OCI-LY1 (cell line): Measurements from ENCODE around the gene COL6A3.
"Not testable (repeated sequence)": the region's sequence is repeated elsewhere in the genome, so short reads cannot be mapped to it uniquely, and the experiment has no call there.

Experiments
- H2AFZ ChIP-seq: fragments of 200-600 bp; sonication (generic), shearing (Covaris generic); 2 replicates; pipeline ENCODE4 v1.6.0; 2014; ENCODE audit warnings: antibody characterized with exemption, mild to moderate bottlenecking, low read length
- H3F3A ChIP-seq: fragments of 200-600 bp; sonication (generic), shearing (Covaris generic); 2 replicates; pipeline ENCODE4 v1.6.0; 2014; ENCODE audit warnings: mild to moderate bottlenecking, antibody characterized with exemption, low read length, moderate library complexity; ENCODE audit not compliant: insufficient read depth
- H3K27ac ChIP-seq: fragments of 200-600 bp; sonication (generic); 2 replicates; pipeline ENCODE4 v1.5.1; 2014; ENCODE audit warnings: low read length, mixed run types, mild to moderate bottlenecking, low read depth; ENCODE audit not compliant: poor library complexity, severe bottlenecking
- H3K27me3 ChIP-seq: fragments of 200-600 bp; sonication (generic); 2 replicates; pipeline ENCODE4 v1.6.0; 2014; ENCODE audit warnings: antibody characterized with exemption, mild to moderate bottlenecking, low read length, moderate library complexity; ENCODE audit not compliant: insufficient read depth
- H3K36me3 ChIP-seq: fragments of 200-600 bp; sonication (generic); 2 replicates; pipeline ENCODE4 v1.6.1; 2014; ENCODE audit warnings: mild to moderate bottlenecking, antibody characterized with exemption, low read length, moderate library complexity, mixed read lengths; ENCODE audit not compliant: insufficient read depth
- H3K4me1 ChIP-seq: fragments of 200-600 bp; sonication (generic); 2 replicates; pipeline ENCODE4 v1.5.1; 2014; ENCODE audit warnings: mild to moderate bottlenecking, low read length, moderate library complexity; ENCODE audit not compliant: insufficient read depth, severe bottlenecking
- H3K4me2 ChIP-seq: fragments of 200-600 bp; sonication (generic), shearing (Covaris generic); 2 replicates; pipeline ENCODE4 v1.6.1; 2014; ENCODE audit warnings: low read length
- H3K4me3 ChIP-seq: fragments of 200-600 bp; sonication (generic); 2 replicates; pipeline ENCODE4 v1.5.1; 2014; ENCODE audit warnings: low read length, low read depth, mild to moderate bottlenecking, mixed read lengths; ENCODE audit not compliant: poor library complexity, severe bottlenecking
- H3K79me2 ChIP-seq: fragments of 200-600 bp; shearing (Covaris generic); 2 replicates; pipeline ENCODE4 v1.6.1; 2016; ENCODE audit warnings: mixed run types, low read length, mixed read lengths; ENCODE audit not compliant: insufficient read depth
- H3K9ac ChIP-seq: fragments of 200-600 bp; sonication (generic), shearing (Covaris generic); 2 replicates; pipeline ENCODE4 v1.6.1; 2014; ENCODE audit warnings: mild to moderate bottlenecking, low read length, mixed read lengths
- H3K9me2 ChIP-seq: fragments of 200-600 bp; sonication (generic), shearing (Covaris generic); 2 replicates; pipeline ENCODE4 v1.6.1; 2014; ENCODE audit warnings: low read depth, mild to moderate bottlenecking, low read length, mixed read lengths
- H3K9me3 ChIP-seq: fragments of 200-600 bp; shearing (Covaris generic); 2 replicates; pipeline ENCODE4 v1.6.1; 2014; ENCODE audit warnings: low read length, mixed read lengths
- H4K20me1 ChIP-seq: fragments of 200-600 bp; sonication (generic), shearing (Covaris generic); 2 replicates; pipeline ENCODE4 v1.6.0; 2016; ENCODE audit warnings: mild to moderate bottlenecking, low read length; ENCODE audit not compliant: insufficient read depth
- CTCF ChIP-seq: fragments of 200-600 bp; sonication (generic), shearing (Covaris generic); IDR thresholded peaks from 2 replicates; pipeline ENCODE4 v1.5.1; 2017; ENCODE audit warnings: mild to moderate bottlenecking, antibody characterized with exemption, low read length, moderate library complexity, mixed read lengths
- EZH2 ChIP-seq: fragments of 200-600 bp; sonication (generic), shearing (Covaris generic); IDR thresholded peaks from 2 replicates; pipeline ENCODE4 v1.8.0; 2017; ENCODE audit warnings: borderline replicate concordance, mixed run types, mild to moderate bottlenecking, antibody characterized with exemption, low read length, moderate library complexity, mixed read lengths

Gene COL6A3

GRCh38 chr2:237412646-237412987 lies 1.3 kb downstream of the COL6A3 start:
- H3F3A ChIP-seq = no peaks in the 10 kb centered on the region
- TF ChIP-seq CTCF (no peak), EZH2 (no peak)
- H3K9me3 ChIP-seq = no peaks in the 10 kb centered on the region
- H3K79me2 ChIP-seq = no peaks in the 10 kb centered on the region
- H3K4me3 ChIP-seq = no peak overlapping the region
- H3K4me2 ChIP-seq = no peak overlapping the region
- H3K9me2 ChIP-seq = no peaks in the 10 kb centered on the region
- no peak overlapping the region for H3K9ac ChIP-seq
- H3K4me1 ChIP-seq = no peaks in the 10 kb centered on the region
- H3K27me3 ChIP-seq = peaks cover 5% of the 10 kb centered on the region; the same call in 1 of the 2 replicates
- H2AFZ ChIP-seq = no peak overlapping the region
- no peak overlapping the region for H3K27ac ChIP-seq
- no peaks in the 10 kb centered on the region for H4K20me1 ChIP-seq
- no peaks in the 10 kb centered on the region for H3K36me3 ChIP-seq

- Histone ChIP-seq H3K27ac (no peak overlapping the region), H3K79me2 (no peaks in the 10 kb centered on the region), H3K4me1 (no peaks in the 10 kb centered on the region), H3K4me3 (no peak overlapping the region), H3K4me2 (no peak overlapping the region), H3K9me3 (no peaks in the 10 kb centered on the region), H2AFZ (no peak overlapping the region), H3F3A (no peaks in the 10 kb centered on the region), H3K9ac (no peak overlapping the region), H3K27me3 (peaks cover 5% of the 10 kb centered on the region; the same call in 1 of the 2 replicates), H3K9me2 (no peaks in the 10 kb centered on the region), H3K36me3 (no peaks in the 10 kb centered on the region), H4K20me1 (no peaks in the 10 kb centered on the region)
- TF ChIP-seq CTCF = no peak
- no peak for TF ChIP-seq EZH2
Observed at GRCh38 chr2:237411683-237412423, 2.1 kb downstream of the COL6A3 start.

GRCh38 chr2:237411092-237411601 lies 2.8 kb downstream of the COL6A3 start:
- Histone ChIP-seq H3K9ac (no peak overlapping the region), H3F3A (no peaks in the 10 kb centered on the region), H3K27ac (no peak overlapping the region), H3K9me2 (no peaks in the 10 kb centered on the region), H2AFZ (no peak overlapping the region), H3K36me3 (no peaks in the 10 kb centered on the region), H3K4me2 (no peak overlapping the region), H3K9me3 (no peaks in the 10 kb centered on the region), H3K27me3 (peaks cover 5% of the 10 kb centered on the region; the same call in 1 of the 2 replicates), H3K79me2 (no peaks in the 10 kb centered on the region), H3K4me1 (no peaks in the 10 kb centered on the region), H3K4me3 (no peak overlapping the region), H4K20me1 (no peaks in the 10 kb centered on the region)
- TF ChIP-seq CTCF (no peak), EZH2 (no peak)

GRCh38 chr2:237409263-237409662 lies 4.7 kb downstream of the COL6A3 start:
- not testable (repeated sequence) for H3F3A ChIP-seq, H3K79me2 ChIP-seq, H3K4me3 ChIP-seq, H3K36me3 ChIP-seq, H3K4me2 ChIP-seq, H3K9ac ChIP-seq, H3K27me3 ChIP-seq, H3K27ac ChIP-seq, H4K20me1 ChIP-seq, H2AFZ ChIP-seq, H3K4me1 ChIP-seq, H3K9me2 ChIP-seq, H3K9me3 ChIP-seq
